Lower lobe of right lung (tissue), 2 donors: ENCODE measurements around the gene RPS18. TPM values are rescaled to one million over a fixed set of nuclear protein-coding genes. Genes with fewer than 3 reads are reported as not detected.
"Not testable (repeated sequence)": the region's sequence is repeated elsewhere in the genome, so short reads cannot be mapped to it uniquely, and the experiment has no call there.

Source experiments
- ATAC-seq, 2 donors: fragments of 200-7000 bp; cut with Tn5 transposase; one replicate each; pipeline ENCODE4 v1.9.1; 2020 to 2022; ENCODE audit warnings: mild to moderate bottlenecking in 2 of 2, moderate library complexity in 2 of 2
- DNase-seq: peaks from one replicate; pipeline ENCODE4 v3.0.0-alpha.2; 2020
- H3K27ac ChIP-seq: fragments of 200-600 bp; one replicate; pipeline ENCODE4 v1.8.0; 2022
- H3K27me3 ChIP-seq: fragments of 200-600 bp; one replicate; pipeline ENCODE4 v1.8.0; 2022; ENCODE audit warnings: low read depth
- H3K36me3 ChIP-seq: fragments of 200-600 bp; one replicate; pipeline ENCODE4 v1.8.0; 2022; ENCODE audit warnings: mild to moderate bottlenecking
- H3K4me1 ChIP-seq: fragments of 200-600 bp; one replicate; pipeline ENCODE4 v1.8.0; 2022
- H3K4me3 ChIP-seq: fragments of 200-600 bp; one replicate; pipeline ENCODE4 v1.8.0; 2022; ENCODE audit warnings: mild to moderate bottlenecking
- H3K9me3 ChIP-seq: fragments of 200-600 bp; one replicate; pipeline ENCODE4 v1.8.0; 2022
- intact Hi-C: fragments of 100-400 bp; cut with DNase I; formaldehyde crosslinking; loops from one replicate; pipeline ENCODE4 v1.11.0; 2022
- total RNA-seq: library from RNA; stranded (reverse); fragmentation: NEBNext Ultra II Directional; extraction: Animal tissue kit (Norgen Biotek cat#: 25700); gene quantifications from one replicate; pipeline ENCODE4 v1.2.1, GENCODE V29; 2021
- TF ChIP-seq, protein P1 (sequence below): fragments of 200-600 bp; IDR thresholded peaks from one replicate; pipeline ENCODE4 v1.8.0; 2022; ENCODE audit warnings: antibody characterized with exemption, mild to moderate bottlenecking
- donor health status: DM: no; HTN: yes; CAD: no; lungs with severe emphysema.

The RPS18 gene
- total RNA-seq, 1 donor from 2014 or later = 1,662 TPM

DNA sequence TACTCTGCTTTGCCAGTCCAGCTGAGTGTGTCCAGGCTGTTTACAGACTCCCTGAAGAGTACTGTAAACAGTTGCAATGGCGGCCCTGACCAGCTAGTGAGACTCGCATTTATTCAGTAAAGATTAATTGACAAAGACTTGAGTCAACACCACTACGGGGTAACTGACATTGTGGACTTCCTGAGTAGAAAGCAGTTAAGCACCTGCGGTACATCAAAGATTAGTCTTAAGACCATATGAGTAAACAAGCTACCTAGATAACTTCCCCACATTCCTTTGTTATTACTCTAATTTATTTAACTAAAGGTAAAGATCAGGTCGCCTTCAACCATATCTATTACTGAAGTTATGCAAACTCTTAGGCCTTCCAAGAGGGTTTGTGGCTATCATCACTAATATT, 12.8 kb upstream of the RPS18 start:
- no peak overlapping the region for H3K4me3 ChIP-seq
- intact Hi-C loops = no loop called here
- H3K27ac ChIP-seq = no peak overlapping the region
- TF ChIP-seq, protein P1, sequence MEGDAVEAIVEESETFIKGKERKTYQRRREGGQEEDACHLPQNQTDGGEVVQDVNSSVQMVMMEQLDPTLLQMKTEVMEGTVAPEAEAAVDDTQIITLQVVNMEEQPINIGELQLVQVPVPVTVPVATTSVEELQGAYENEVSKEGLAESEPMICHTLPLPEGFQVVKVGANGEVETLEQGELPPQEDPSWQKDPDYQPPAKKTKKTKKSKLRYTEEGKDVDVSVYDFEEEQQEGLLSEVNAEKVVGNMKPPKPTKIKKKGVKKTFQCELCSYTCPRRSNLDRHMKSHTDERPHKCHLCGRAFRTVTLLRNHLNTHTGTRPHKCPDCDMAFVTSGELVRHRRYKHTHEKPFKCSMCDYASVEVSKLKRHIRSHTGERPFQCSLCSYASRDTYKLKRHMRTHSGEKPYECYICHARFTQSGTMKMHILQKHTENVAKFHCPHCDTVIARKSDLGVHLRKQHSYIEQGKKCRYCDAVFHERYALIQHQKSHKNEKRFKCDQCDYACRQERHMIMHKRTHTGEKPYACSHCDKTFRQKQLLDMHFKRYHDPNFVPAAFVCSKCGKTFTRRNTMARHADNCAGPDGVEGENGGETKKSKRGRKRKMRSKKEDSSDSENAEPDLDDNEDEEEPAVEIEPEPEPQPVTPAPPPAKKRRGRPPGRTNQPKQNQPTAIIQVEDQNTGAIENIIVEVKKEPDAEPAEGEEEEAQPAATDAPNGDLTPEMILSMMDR = no peak
- H3K36me3 ChIP-seq = peaks cover 84% of the 10 kb centered on the region
- ATAC-seq (no peak), DNase-seq (no peak)
- no peaks in the 10 kb centered on the region for H3K4me1 ChIP-seq
- H3K9me3 ChIP-seq = no peaks in the 10 kb centered on the region
- no peaks in the 10 kb centered on the region for H3K27me3 ChIP-seq

DNA sequence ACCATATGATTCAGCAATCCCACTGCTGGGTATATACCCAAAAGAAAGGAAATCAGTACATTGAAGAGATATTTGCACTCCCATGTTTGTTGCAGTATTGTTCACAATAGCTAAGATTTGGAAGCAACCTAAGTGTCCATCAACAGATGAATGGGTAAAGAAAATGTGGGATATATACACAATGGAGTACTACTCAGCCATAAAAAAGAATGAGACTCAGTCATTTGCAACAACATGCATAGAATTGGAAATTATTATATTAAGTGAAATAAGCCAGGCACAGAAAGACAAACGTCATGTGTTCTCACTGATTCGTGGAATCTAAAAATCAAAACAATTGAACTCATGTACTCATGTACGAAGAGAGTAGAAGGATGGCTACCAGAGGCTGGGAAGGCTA, 9.4 kb upstream of the RPS18 start:
- H3K27ac ChIP-seq, H3K9me3 ChIP-seq, H3K4me3 ChIP-seq, ATAC-seq, H3K4me1 ChIP-seq, DNase-seq, H3K27me3 ChIP-seq, intact Hi-C loops: not testable (repeated sequence)
- peaks cover 95% of the 10 kb centered on the region for H3K36me3 ChIP-seq

DNA sequence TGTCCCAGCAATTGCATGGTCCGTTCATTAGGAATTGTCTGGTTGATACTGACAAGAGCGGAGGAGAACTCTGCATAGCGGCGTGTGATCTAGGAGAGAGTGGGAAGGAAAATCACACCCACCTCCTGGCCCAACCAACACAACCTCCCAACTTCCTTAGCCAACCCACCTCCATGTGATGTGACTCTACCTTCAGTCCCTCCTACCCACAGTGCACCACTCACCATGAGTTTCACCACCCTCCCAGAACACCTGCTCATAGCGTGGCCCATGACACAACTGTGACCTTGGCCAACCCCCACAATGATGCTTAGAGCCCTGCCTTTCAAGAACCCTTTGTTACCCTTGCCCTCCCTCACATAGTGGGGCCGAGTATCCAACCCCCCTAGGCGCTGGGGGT, 7.9 kb upstream of the RPS18 start:
- no peak for DNase-seq

DNA sequence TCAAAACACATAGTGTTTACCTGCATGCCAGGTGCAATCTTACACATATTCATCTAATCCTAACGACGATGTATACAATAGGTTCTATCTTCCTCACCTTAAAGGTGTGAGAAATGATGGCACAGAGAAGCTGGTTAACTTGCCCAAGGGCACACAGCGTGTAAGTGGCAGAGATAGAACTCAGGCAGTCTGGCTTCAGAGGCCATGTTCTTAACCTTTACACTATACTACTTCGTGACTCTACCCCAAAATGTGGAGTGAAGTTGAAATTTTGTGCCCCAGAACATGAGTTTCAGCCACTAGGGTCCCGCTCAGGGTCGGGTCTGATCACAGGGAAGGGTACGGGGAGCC, 783 bp upstream of the RPS18 start:
- intact Hi-C loops = no loop called here
- H3K36me3 ChIP-seq = peaks cover 70% of the 10 kb centered on the region
- no peaks in the 10 kb centered on the region for H3K9me3 ChIP-seq
- DNase-seq (no peak), ATAC-seq (peak; percentile 10 to 36)
- H3K27me3 ChIP-seq = no peaks in the 10 kb centered on the region
- H3K4me3 ChIP-seq = peak overlapping the region; percentile 83
- TF ChIP-seq, protein P1 = no peak
- peaks cover 51% of the 10 kb centered on the region for H3K4me1 ChIP-seq
- H3K27ac ChIP-seq = peak overlapping the region; percentile 91

More for the DNA sequence above, 7.9 kb upstream of the RPS18 start:
- H3K9me3 ChIP-seq = no peaks in the 10 kb centered on the region
- peaks cover 96% of the 10 kb centered on the region for H3K36me3 ChIP-seq
- H3K27me3 ChIP-seq = no peaks in the 10 kb centered on the region
- H3K27ac ChIP-seq = no peak overlapping the region
- intact Hi-C loops = no loop called here
- TF ChIP-seq, protein P1 = no peak
- H3K4me3 ChIP-seq = no peak overlapping the region
- H3K4me1 ChIP-seq = no peaks in the 10 kb centered on the region
- ATAC-seq = peak in 1 of 2 donors; percentile 20

- ATAC-seq (peak; percentile 3 to 25), DNase-seq (no peak)
- H3K36me3 ChIP-seq = peaks cover 61% of the 10 kb centered on the region
- H3K27ac ChIP-seq = peak overlapping the region; percentile 91
- TF ChIP-seq, protein P1 = no peak
- peak overlapping the region; percentile 83 for H3K4me3 ChIP-seq
- H3K9me3 ChIP-seq = no peaks in the 10 kb centered on the region
- intact Hi-C loops = no loop called here
- peaks cover 60% of the 10 kb centered on the region for H3K4me1 ChIP-seq
- H3K27me3 ChIP-seq = no peaks in the 10 kb centered on the region
Measured at GRCh38 chr6:33272275-33273128, 627 bp downstream of the RPS18 start.
